ENCODE measurements around the gene PTGFRN. TPM values are rescaled to one million over a fixed set of nuclear protein-coding genes. Genes with fewer than 3 reads are reported as not detected.

The PTGFRN gene
- total and polyA plus RNA-seq, 9 donors: 22.9 to 106 (median 65.8) TPM

DNA sequence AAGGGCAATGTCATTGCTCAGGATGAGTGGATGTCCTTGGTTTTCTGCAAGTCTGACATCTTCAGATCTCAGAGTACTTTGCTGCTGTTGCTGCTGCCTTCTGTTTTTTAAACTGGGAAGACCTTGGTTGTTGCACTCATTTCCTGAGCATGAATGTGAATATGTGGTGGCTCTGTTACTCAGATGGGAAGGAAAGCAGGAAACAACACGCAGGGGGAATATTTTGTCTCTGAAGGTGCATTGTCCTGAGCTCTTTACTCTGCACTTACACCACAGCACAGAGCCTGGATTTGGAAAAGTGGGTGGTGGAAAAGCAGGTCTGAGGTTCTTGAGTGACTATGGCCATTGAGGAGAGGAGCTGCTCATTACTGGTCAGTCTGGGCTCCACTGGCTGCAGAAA, 36.3 kb downstream of the PTGFRN start:
- WGBS, 3 donors: 73 to 91% (median 75%) methylated on average over 1 of the region's 1 CpG
- Histone ChIP-seq H3K9me3 (no peaks in the 10 kb centered on the region), H3K4me3 (no peak overlapping the region), H3K27ac (no peak overlapping the region), H3K27me3 (no peaks in the 10 kb centered on the region), H3K4me1 (ENCODE audit: insufficient read depth) (peaks cover 2% of the 10 kb centered on the region), H3K36me3 (no peaks in the 10 kb centered on the region)
- TF ChIP-seq, protein P1, sequence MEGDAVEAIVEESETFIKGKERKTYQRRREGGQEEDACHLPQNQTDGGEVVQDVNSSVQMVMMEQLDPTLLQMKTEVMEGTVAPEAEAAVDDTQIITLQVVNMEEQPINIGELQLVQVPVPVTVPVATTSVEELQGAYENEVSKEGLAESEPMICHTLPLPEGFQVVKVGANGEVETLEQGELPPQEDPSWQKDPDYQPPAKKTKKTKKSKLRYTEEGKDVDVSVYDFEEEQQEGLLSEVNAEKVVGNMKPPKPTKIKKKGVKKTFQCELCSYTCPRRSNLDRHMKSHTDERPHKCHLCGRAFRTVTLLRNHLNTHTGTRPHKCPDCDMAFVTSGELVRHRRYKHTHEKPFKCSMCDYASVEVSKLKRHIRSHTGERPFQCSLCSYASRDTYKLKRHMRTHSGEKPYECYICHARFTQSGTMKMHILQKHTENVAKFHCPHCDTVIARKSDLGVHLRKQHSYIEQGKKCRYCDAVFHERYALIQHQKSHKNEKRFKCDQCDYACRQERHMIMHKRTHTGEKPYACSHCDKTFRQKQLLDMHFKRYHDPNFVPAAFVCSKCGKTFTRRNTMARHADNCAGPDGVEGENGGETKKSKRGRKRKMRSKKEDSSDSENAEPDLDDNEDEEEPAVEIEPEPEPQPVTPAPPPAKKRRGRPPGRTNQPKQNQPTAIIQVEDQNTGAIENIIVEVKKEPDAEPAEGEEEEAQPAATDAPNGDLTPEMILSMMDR (IDR thresholded peaks at IDR 0.05): no peak
- no peak for TF ChIP-seq EP300 (IDR thresholded peaks at IDR 0.05)
- TF ChIP-seq POLR2A (IDR thresholded peaks at IDR 0.05): no peak
- no peak for DNase-seq
- intact Hi-C loops (cut with DNase I): no loop called here

DNA sequence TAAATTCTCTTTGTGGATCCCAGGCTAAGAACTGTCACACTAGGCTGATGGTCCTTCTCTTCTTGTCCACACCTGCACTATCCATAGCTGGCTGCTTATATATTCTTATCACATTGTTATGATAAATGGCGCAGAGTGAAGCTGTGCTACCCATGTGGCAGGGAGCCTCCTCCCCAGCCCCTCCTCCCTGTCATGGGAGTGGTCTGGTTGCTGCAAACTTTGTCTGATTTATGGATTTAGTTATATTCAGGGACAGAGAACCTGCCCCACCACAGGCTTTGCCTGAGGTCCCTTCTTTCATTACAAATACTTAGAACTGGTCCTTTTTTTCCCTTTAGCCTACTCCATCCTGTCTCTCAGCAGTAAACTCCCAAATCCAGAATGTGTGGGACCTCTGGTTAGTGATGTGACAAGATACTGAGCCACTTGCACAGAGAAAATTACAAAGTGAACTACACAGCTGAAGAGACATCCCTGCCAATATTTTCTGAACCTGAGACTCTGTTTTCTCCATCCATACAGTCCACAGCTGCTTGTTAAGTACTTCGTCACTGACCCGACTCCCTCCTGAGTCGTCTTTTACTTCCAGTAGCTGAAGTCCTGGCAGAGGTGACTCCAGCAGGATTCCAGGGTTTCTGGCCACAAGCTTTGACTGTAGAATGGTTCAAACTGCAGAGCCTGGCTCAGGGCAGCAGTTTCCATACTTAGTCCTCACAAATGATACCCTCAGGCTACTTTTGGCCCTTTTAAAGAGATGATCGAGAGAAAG, 37.6 kb downstream of the PTGFRN start:
- no peaks in the 10 kb centered on the region for H3K36me3 ChIP-seq
- TF ChIP-seq EP300 (IDR thresholded peaks at IDR 0.05) (no peak), POLR2A (IDR thresholded peaks at IDR 0.05) (no peak)
- TF ChIP-seq, protein P1 (IDR thresholded peaks at IDR 0.05): no peak
- H3K4me1 ChIP-seq (ENCODE audit: insufficient read depth): peaks cover 2% of the 10 kb centered on the region
- 54 to 56% (median 55%) methylated on average over 5 of the region's 5 CpGs for WGBS, 3 donors
- H3K27ac ChIP-seq: no peak overlapping the region
- intact Hi-C loops (cut with DNase I): no loop called here
- H3K27me3 ChIP-seq: no peaks in the 10 kb centered on the region
- no peaks in the 10 kb centered on the region for H3K9me3 ChIP-seq
- DNase-seq: no peak
- no peak overlapping the region for H3K4me3 ChIP-seq

DNA sequence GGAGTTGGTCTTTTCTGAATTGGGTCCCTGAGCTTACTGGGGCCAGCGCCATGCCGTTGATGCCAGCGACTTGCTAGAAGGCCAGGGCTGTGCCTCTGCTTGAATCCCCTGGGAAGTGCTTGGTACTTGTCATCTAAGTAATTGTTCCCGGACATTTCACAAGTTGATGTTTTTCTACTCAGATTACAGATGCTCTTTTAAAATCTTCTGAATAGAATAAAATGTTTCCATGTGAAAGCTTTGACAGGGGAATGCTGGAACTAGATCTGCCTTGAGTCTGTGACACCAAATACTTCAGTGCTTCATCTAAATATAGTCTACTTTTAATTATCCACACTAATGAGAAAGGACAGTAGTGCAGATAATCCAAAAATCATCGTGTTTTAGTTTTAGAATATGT, 38.3 kb downstream of the PTGFRN start:
- TF ChIP-seq EP300 (IDR thresholded peaks at IDR 0.05) (no peak), POLR2A (IDR thresholded peaks at IDR 0.05) (no peak)
- TF ChIP-seq, protein P1 (IDR thresholded peaks at IDR 0.05): no peak
- WGBS, 3 donors: 84 to 91% (median 88%) methylated on average over 5 of the region's 5 CpGs
- H3K4me1 ChIP-seq (ENCODE audit: insufficient read depth): peaks cover 2% of the 10 kb centered on the region
- H3K27ac ChIP-seq: no peak overlapping the region
- no peaks in the 10 kb centered on the region for H3K36me3 ChIP-seq
- no peaks in the 10 kb centered on the region for H3K9me3 ChIP-seq
- DNase-seq: no peak
- intact Hi-C loops (cut with DNase I): no loop called here
- H3K27me3 ChIP-seq: no peaks in the 10 kb centered on the region
- H3K4me3 ChIP-seq: no peak overlapping the region

DNA sequence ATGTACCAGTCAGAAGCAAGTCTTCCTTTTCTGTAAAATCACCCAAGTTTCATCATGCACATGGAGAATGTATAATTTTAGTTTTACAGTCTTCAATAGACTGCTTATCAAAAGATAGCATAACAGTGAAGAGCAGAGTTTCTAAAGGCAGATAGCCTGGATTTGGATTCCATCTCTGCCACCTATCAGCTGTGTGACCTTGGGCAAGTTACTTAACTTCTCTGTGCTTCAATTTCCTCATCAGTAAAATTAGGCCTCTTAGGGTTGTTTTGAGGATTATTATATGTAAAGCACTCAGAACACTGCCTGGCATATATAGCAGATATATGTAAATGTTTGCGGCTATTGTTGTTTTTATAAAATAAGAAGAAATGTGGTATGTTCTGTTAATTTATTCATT, 38.9 kb downstream of the PTGFRN start:
- no peaks in the 10 kb centered on the region for H3K36me3 ChIP-seq
- TF ChIP-seq, protein P1 (IDR thresholded peaks at IDR 0.05): no peak
- no peak for TF ChIP-seq POLR2A (IDR thresholded peaks at IDR 0.05)
- no peak for TF ChIP-seq EP300 (IDR thresholded peaks at IDR 0.05)
- no peaks in the 10 kb centered on the region for H3K9me3 ChIP-seq
- intact Hi-C loops (cut with DNase I): no loop called here
- 93 to 98% (median 95%) methylated on average over 1 of the region's 1 CpG for WGBS, 3 donors
- H3K4me1 ChIP-seq (ENCODE audit: insufficient read depth): no peaks in the 10 kb centered on the region
- no peak for DNase-seq
- no peaks in the 10 kb centered on the region for H3K27me3 ChIP-seq
- H3K4me3 ChIP-seq: no peak overlapping the region
- H3K27ac ChIP-seq: no peak overlapping the region
